HepG2 (cell line): ENCODE measurements around the gene SH2D1B. TPM values are rescaled to one million over a fixed set of nuclear protein-coding genes. Genes with fewer than 3 reads are reported as not detected.

Source experiments
- ATAC-seq: fragments of 200-7000 bp; cut with Tn5 transposase; 3 replicates; pipeline ENCODE4 v1.9.1; 2020; ENCODE audit warnings: mild to moderate bottlenecking, moderate library complexity
- BruUV-seq: library from RNA; stranded (reverse); fragments of 400-500 nt; replicated peaks from 2 replicates; lab custom pipeline; 2021; lab: Mats Ljungman, UMichigan
- CTCF ChIA-PET: fragments of 300-600 bp; formaldehyde crosslinking; extraction: SDS; loops from one replicate; lab custom pipeline; 2021; ENCODE audit warnings: low total read pairs, inconsistent platforms, low intra/inter-chr PET ratio; lab: Yijun Ruan, JAX
- POLR2A ChIA-PET: fragments of 350-600 bp; sonication (Branson Sonifier 250); formaldehyde crosslinking; loops from one replicate; lab custom pipeline; 2020; ENCODE audit warnings: antibody characterized with exemption, inconsistent platforms; lab: Yijun Ruan, JAX
- DNase-seq: peaks from one replicate; pipeline ENCODE4 v3.0.0-alpha.2; 2015; ENCODE audit warnings: low spot score
- FAIRE-seq: peaks from 3 replicates; lab custom pipeline; 2011; peaks lifted over from hg19 to GRCh38; lab: Jason Lieb, UNC
- H2AFZ ChIP-seq: one replicate; pipeline ENCODE4 v1.6.1; 2011; ENCODE audit warnings: low read length, inconsistent platforms
- H3K27ac ChIP-seq: fragments of 300-600 bp; 3 replicates; pipeline ENCODE4 v1.8.0; 2011; ENCODE audit warnings: mixed run types, mild to moderate bottlenecking, mixed read lengths, low read length, inconsistent platforms; ENCODE audit not compliant: insufficient read depth; ENCODE audit errors: extremely low read length
- H3K27me3 ChIP-seq, 2 experiments: fragments of 200-600 bp in 1 of 2; 2 replicates in 1 of 2; 3 replicates in 1 of 2; pipeline versions ENCODE4 v1.6.0 to v1.8.0; 2011; ENCODE audit warnings: low read length in 2 of 2, mild to moderate bottlenecking in 2 of 2, moderate library complexity in 2 of 2, inconsistent platforms in 1 of 2; ENCODE audit not compliant: insufficient read depth in 2 of 2, control insufficient read depth in 1 of 2
- H3K36me3 ChIP-seq, 2 experiments: fragments of 200-600 bp in 1 of 2; replicated peaks in 1 of 2; 2 replicates in 1 of 2; 3 replicates in 1 of 2; pipeline versions ENCODE4 v1.5.1 to v1.8.0; 2011; ENCODE audit warnings: low read length in 2 of 2, inconsistent platforms in 1 of 2; ENCODE audit not compliant: insufficient read depth in 2 of 2, control insufficient read depth in 1 of 2
- H3K4me1 ChIP-seq: 2 replicates; pipeline ENCODE4 v1.5.1; 2012; ENCODE audit warnings: low read length, inconsistent platforms; ENCODE audit not compliant: insufficient read depth
- H3K4me2 ChIP-seq: 2 replicates; pipeline ENCODE4 v1.6.0; 2011; ENCODE audit warnings: low read depth, low read length, inconsistent platforms
- H3K4me3 ChIP-seq, 3 experiments: fragments of 200-600 bp in 1 of 3; sonication (generic), shearing (Covaris generic) in 1 of 3; replicated peaks in 1 of 3; 2 replicates each; pipeline ENCODE4 v1.5.1; 2011 to 2016; ENCODE audit warnings: low read length in 3 of 3, inconsistent platforms in 2 of 3, low read depth in 2 of 3, mild to moderate bottlenecking in 2 of 3, control low read depth in 1 of 3, mixed read lengths in 1 of 3; ENCODE audit not compliant: insufficient read depth in 1 of 3
- H3K79me2 ChIP-seq: one replicate; pipeline ENCODE4 v1.6.1; 2011; ENCODE audit warnings: low read length, inconsistent platforms; ENCODE audit not compliant: insufficient read depth
- H3K9ac ChIP-seq: 2 replicates; pipeline ENCODE4 v1.6.0; 2011; ENCODE audit warnings: mild to moderate bottlenecking, low read depth, low read length, inconsistent platforms; ENCODE audit not compliant: insufficient read depth
- H3K9me3 ChIP-seq: 2 replicates; pipeline ENCODE4 v1.5.1; 2012; ENCODE audit warnings: mild to moderate bottlenecking, low read length
- H4K20me1 ChIP-seq: 2 replicates; pipeline ENCODE4 v1.6.0; 2011; ENCODE audit warnings: inconsistent platforms, mild to moderate bottlenecking, low read length, moderate library complexity; ENCODE audit not compliant: insufficient read depth
- CAMTA2 ChIP-seq: sonication (generic); formaldehyde crosslinking; IDR thresholded peaks from 2 replicates; pipeline ENCODE4 v1.4.0; 2020; ENCODE audit warnings: mild to moderate bottlenecking, missing genetic modification reagents, borderline replicate concordance
- CBX5 ChIP-seq: sonication (generic); formaldehyde crosslinking; IDR thresholded peaks from 2 replicates; pipeline ENCODE4 v1.4.0; 2020; ENCODE audit warnings: missing genetic modification reagents, borderline replicate concordance
- HNRNPL ChIP-seq: fragments of 200-400 bp; formaldehyde crosslinking; IDR thresholded peaks from 2 replicates; pipeline ENCODE4 v1.6.1; 2017; ENCODE audit warnings: mild to moderate bottlenecking, low read depth, low read length
- KLF6 ChIP-seq: IDR thresholded peaks from 2 replicates; pipeline ENCODE4 v1.8.0; 2016; ENCODE audit warnings: missing biosample characterization, missing genetic modification reagents
- LBX2 ChIP-seq: sonication (generic); formaldehyde crosslinking; IDR thresholded peaks from 2 replicates; pipeline ENCODE4 v1.5.0; 2020; ENCODE audit warnings: missing genetic modification reagents, mild to moderate bottlenecking, borderline replicate concordance
- MATR3 ChIP-seq: sonication (generic); formaldehyde crosslinking; IDR thresholded peaks from 2 replicates; pipeline ENCODE4 v1.4.0; 2020; ENCODE audit warnings: missing genetic modification reagents
- MAX ChIP-seq: IDR thresholded peaks from 2 replicates; pipeline ENCODE4 v1.6.1; 2012; ENCODE audit warnings: inconsistent platforms
- MBD4 ChIP-seq: IDR thresholded peaks from 2 replicates; pipeline ENCODE4 v1.6.1; 2012; ENCODE audit warnings: low read length, inconsistent platforms, borderline replicate concordance
- MTA1 ChIP-seq: sonication (generic); formaldehyde crosslinking; IDR thresholded peaks from 2 replicates; pipeline ENCODE4 v1.4.0; 2020; ENCODE audit warnings: missing genetic modification reagents, mild to moderate bottlenecking, borderline replicate concordance
- PBX2 ChIP-seq: IDR thresholded peaks from 2 replicates; pipeline ENCODE4 v1.6.1; 2016; ENCODE audit warnings: control low read depth
- PCBP2 ChIP-seq: fragments of 200-400 bp; formaldehyde crosslinking; optimal IDR thresholded peaks from 2 replicates; pipeline ENCODE3; 2018; ENCODE audit warnings: low read length, low read depth; ENCODE audit not compliant: poor library complexity, severe bottlenecking
- POLR2G ChIP-seq: fragments of 200-400 bp; formaldehyde crosslinking; IDR thresholded peaks from 2 replicates; pipeline ENCODE4 v1.6.1; 2018; ENCODE audit warnings: mild to moderate bottlenecking, low read depth, low read length, moderate library complexity
- STAT6 ChIP-seq: sonication (generic); formaldehyde crosslinking; IDR thresholded peaks from 2 replicates; pipeline ENCODE4 v1.4.0; 2020; ENCODE audit warnings: missing genetic modification reagents, mild to moderate bottlenecking, borderline replicate concordance
- ZFAT ChIP-seq: sonication (generic); formaldehyde crosslinking; conservative IDR thresholded peaks from 2 replicates; pipeline ENCODE4 v1.8.1; 2023; ENCODE audit warnings: missing genetic modification reagents, inconsistent platforms
- ZNF383 ChIP-seq: sonication (generic); formaldehyde crosslinking; IDR thresholded peaks from 2 replicates; pipeline ENCODE4 v1.4.0; 2020; ENCODE audit warnings: missing genetic modification reagents, mild to moderate bottlenecking, borderline replicate concordance
- ZNF670 ChIP-seq: sonication (generic); formaldehyde crosslinking; IDR thresholded peaks from 2 replicates; pipeline ENCODE4 v1.8.0; 2022; ENCODE audit warnings: mild to moderate bottlenecking, missing genetic modification reagents, borderline replicate concordance
- ZNF703 ChIP-seq: sonication (generic); formaldehyde crosslinking; IDR thresholded peaks from 2 replicates; pipeline ENCODE4 v1.5.1; 2020; ENCODE audit warnings: missing genetic modification reagents, mild to moderate bottlenecking, moderate library complexity, borderline replicate concordance
- ZNF761 ChIP-seq: sonication (generic); formaldehyde crosslinking; conservative IDR thresholded peaks from 2 replicates; pipeline ENCODE4 v1.4.0; 2020; ENCODE audit warnings: mild to moderate bottlenecking, missing genetic modification reagents
- ZNF788 ChIP-seq: sonication (generic); formaldehyde crosslinking; IDR thresholded peaks from 2 replicates; pipeline ENCODE4 v1.5.0; 2020; ENCODE audit warnings: mild to moderate bottlenecking, missing genetic modification reagents, borderline replicate concordance
- WGBS: methylation state at CpG from one replicate; pipeline ENCODE4 v1.1.6; 2017; ENCODE audit warnings: low lambda C conversion rate; 5-methylcytosine and 5-hydroxymethylcytosine counted together
- in situ Hi-C: cut with HindIII; loops from 2 replicates; pipeline ENCODE4 v1.10.0; 2017; ENCODE audit warnings: low pct_unique_long_range_greater_than_20kb; ENCODE audit not compliant: extremely low pct_ligation_motif_present
- intact Hi-C: fragments of 100-400 bp; cut with micrococcal nuclease; formaldehyde crosslinking; loops from one replicate; pipeline ENCODE4 v1.10.0; 2022; ENCODE audit not compliant: unreplicated experiment
- polyA plus RNA-seq, 8 experiments: library from polyadenylated mRNA; depleted of rRNA in 3 of 8; stranded (reverse) in 7 of 8; unstranded in 1 of 8; fragments of >200 nt; fragmentation: Illumina TruSeq in 4 of 8; extraction: Trizol in 4 of 8; gene quantifications; 2 replicates each; pipeline versions ENCODE4 v1.2.1 to v1.2.3, GENCODE V29; 2011 to 2016; ENCODE audit warnings: low read depth in 4 of 8, missing spikeins in 1 of 8, mixed read lengths in 1 of 8; ENCODE audit not compliant: insufficient read depth in 1 of 8
- total RNA-seq, 5 experiments: library from RNA; depleted of rRNA; stranded (reverse); fragments of >200 nt; fragmentation: Illumina TruSeq; extraction: Trizol; gene quantifications; 2 replicates each; pipeline ENCODE4 v1.2.3, GENCODE V29; 2016; ENCODE audit warnings: low read depth in 1 of 5

The SH2D1B gene
- total and polyA plus RNA-seq, 2 of the 13 experiments (the other 11 are each of a cell fraction or from before 2014, with no cell fraction given) = not detected

- TF ChIP-seq POLR2G = no peak
- TF ChIP-seq ZFAT (CRISPR knock-in tag) = no peak
- no peak for TF ChIP-seq CAMTA2 (CRISPR knock-in tag)
- TF ChIP-seq ZNF703 (CRISPR knock-in tag) = no peak
- no peak for TF ChIP-seq ZNF761 (CRISPR knock-in tag)
- TF ChIP-seq ZNF383 (CRISPR knock-in tag) = no peak
- TF ChIP-seq MATR3 (CRISPR knock-in tag) = no peak
- TF ChIP-seq LBX2 (CRISPR knock-in tag) = no peak
- no peak for TF ChIP-seq HNRNPL
- TF ChIP-seq ZNF788 = no peak
- TF ChIP-seq ZNF670 (CRISPR knock-in tag) = no peak
- no peak for TF ChIP-seq MTA1 (CRISPR knock-in tag)
- TF ChIP-seq PBX2 (CRISPR knock-in tag) = no peak
- TF ChIP-seq MBD4 = no peak
- no peak for TF ChIP-seq CBX5
- no peak for TF ChIP-seq MAX
- TF ChIP-seq KLF6 (CRISPR knock-in tag) = no peak
- TF ChIP-seq STAT6 (CRISPR knock-in tag) = no peak
- TF ChIP-seq PCBP2 = no peak
- intact Hi-C loops (no loop called here), in situ Hi-C loops (no loop called here)
- Histone ChIP-seq H3K4me3 (no peak overlapping the region), H3K4me1 (peaks cover 10% of the 10 kb centered on the region), H2AFZ (no peak overlapping the region), H3K9me3 (no peaks in the 10 kb centered on the region), H4K20me1 (no peaks in the 10 kb centered on the region), H3K27ac (no peak overlapping the region), H3K9ac (no peak overlapping the region), H3K27me3 (no peaks in the 10 kb centered on the region), H3K4me2 (no peak overlapping the region), H3K79me2 (no peaks in the 10 kb centered on the region), H3K36me3 (peaks cover 0 to 1% of the 10 kb centered on the region in 2 experiments; a peak in 1 of 5 replicates)
- no peak for DNase-seq
- POLR2A ChIA-PET = no interaction called here
- no peak for ATAC-seq
- 86% methylated on average over 7 of the region's 8 CpGs for WGBS
- CTCF ChIA-PET = no interaction called here
- BruUV-seq = no TSS peak
- no peak for FAIRE-seq
These were observed 36.5 kb downstream of the SH2D1B start for GRCh38 chr1:162375463-162375862.
